BE2C (cell line): ENCODE data around the gene RTN4.

ENCODE experiments used
- DNase-seq: peaks from one replicate; pipeline ENCODE4 v3.0.0-alpha.2; 2020
- H3K27me3 ChIP-seq: fragments of 250-450 bp; sonication (Bioruptor Pico); 2 replicates; pipeline ENCODE4 v1.5.1; 2020; ENCODE audit warnings: mild to moderate bottlenecking
- H3K36me3 ChIP-seq: fragments of 250-450 bp; sonication (Bioruptor Pico); 2 replicates; pipeline ENCODE4 v1.5.1; 2020; ENCODE audit warnings: mild to moderate bottlenecking
- H3K4me1 ChIP-seq: fragments of 250-450 bp; sonication (Bioruptor Pico); 2 replicates; pipeline ENCODE4 v1.5.1; 2020
- H3K4me3 ChIP-seq: 2 replicates; pipeline ENCODE4 v1.5.1; 2011; ENCODE audit warnings: low read depth, low read length
- H3K9me3 ChIP-seq: fragments of 250-450 bp; sonication (Bioruptor Pico); 2 replicates; pipeline ENCODE4 v1.5.1; 2020
- TF ChIP-seq, protein P1 (sequence below): IDR thresholded peaks from 2 replicates; pipeline ENCODE4 v1.5.1; 2012; ENCODE audit warnings: mild to moderate bottlenecking, low read depth, low read length

Gene RTN4

DNA sequence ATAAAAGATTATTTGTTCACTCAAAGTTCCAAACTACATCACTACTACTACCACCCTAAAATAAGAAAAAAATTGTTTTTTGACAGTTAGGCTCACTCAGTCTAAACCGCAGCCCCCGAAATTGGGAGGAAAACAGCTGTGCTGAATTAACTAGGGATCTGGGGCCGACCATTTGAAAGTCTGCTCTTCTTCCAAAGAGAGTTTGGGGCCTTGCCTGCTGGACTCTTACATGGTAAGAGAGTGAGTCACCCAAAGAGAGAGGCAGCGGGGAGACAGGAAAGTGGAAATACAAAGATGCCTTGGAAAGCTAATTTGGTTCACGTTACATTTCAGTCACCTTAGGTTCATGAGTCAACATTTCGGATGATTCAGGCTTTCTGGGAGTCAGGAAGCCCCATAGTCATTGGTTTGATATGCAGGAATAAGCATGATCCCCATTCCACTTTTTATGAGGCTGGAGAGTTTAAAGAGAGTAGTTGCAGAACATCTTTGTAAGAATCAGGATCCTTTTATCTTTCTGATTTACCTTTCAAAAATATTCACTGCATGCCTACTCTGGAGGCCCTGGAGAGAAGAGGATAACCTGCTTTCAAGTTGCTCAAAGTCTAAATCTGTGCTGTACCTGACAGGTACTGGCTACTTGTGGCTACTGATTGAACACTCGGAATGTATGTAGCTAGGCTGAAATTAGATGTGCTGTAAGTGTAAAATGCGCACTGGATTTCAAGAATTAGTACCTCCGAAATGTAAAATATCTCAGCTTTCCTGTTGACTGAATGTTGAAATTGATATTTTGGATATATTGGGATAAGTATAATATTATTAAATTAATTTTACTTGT lies 995 bp upstream of the RTN4 start:
- H3K4me1 ChIP-seq: no peaks in the 10 kb centered on the region
- 0 out of 2 replicates have a peak, but pooled peaks cover 3% of the 10 kb centered on the region for H3K36me3 ChIP-seq
- no peaks in the 10 kb centered on the region for H3K27me3 ChIP-seq
- DNase-seq: peak; percentile 13
- no peaks in the 10 kb centered on the region for H3K9me3 ChIP-seq
- TF ChIP-seq, protein P1, sequence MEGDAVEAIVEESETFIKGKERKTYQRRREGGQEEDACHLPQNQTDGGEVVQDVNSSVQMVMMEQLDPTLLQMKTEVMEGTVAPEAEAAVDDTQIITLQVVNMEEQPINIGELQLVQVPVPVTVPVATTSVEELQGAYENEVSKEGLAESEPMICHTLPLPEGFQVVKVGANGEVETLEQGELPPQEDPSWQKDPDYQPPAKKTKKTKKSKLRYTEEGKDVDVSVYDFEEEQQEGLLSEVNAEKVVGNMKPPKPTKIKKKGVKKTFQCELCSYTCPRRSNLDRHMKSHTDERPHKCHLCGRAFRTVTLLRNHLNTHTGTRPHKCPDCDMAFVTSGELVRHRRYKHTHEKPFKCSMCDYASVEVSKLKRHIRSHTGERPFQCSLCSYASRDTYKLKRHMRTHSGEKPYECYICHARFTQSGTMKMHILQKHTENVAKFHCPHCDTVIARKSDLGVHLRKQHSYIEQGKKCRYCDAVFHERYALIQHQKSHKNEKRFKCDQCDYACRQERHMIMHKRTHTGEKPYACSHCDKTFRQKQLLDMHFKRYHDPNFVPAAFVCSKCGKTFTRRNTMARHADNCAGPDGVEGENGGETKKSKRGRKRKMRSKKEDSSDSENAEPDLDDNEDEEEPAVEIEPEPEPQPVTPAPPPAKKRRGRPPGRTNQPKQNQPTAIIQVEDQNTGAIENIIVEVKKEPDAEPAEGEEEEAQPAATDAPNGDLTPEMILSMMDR: no peak
- H3K4me3 ChIP-seq: peak overlapping the region; percentile 63

DNA sequence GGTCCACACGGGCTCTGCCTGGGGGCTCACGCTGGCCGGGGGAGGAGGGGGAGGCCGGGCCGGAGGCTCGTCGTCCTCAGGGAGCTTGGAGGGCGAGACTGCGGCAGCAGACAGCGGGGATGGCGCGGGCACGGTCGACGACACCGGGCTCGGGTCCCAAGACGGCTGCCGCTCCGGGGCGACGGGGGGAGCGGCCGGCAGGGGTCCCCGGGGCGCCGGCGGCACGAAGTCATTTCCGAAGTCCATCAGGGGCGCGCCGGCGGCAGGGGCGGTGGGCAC lies 491 bp downstream of the RTN4 start:
- no peaks in the 10 kb centered on the region for H3K9me3 ChIP-seq
- no peaks in the 10 kb centered on the region for H3K4me1 ChIP-seq

DNA sequence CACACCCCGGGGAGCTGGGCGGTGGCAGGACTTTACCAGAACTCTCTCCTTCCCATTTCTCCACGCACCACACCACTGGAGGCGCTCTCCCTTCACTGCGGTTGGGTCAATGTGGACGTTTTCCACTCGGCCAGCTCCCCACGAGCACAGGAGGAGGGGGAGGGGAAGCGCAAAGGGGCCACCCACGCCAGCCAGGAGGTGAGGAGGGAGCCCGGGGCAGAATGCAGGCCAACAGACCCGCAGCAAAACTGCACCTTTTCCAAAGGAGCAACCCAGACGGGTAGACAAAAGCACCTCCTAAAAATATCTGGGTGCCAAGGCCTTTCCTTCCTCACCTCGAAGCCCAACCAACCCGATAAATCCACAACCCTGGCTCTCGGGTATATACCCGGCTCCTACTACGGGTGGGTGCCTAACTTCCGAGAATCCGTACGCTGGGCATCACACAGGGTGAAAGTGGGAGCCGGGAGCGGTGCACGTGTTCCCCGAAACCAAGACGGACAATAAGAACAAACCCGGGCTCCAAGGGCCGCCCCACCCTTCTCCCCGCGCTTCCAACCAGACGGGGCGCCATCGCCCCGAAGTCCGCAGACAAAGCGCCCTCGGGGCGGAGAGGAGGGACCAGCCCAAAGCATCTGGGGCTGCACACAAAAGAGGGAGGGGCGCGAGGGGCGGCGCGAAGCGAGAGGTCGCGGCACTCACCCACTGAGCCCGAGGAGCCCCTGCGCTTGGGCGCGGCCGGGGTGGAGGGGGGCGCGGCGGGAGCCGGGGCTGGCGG lies 1.0 kb downstream of the RTN4 start:
- peak overlapping the region; percentile 84 for H3K4me3 ChIP-seq
- H3K36me3 ChIP-seq: 0 out of 2 replicates have a peak, but pooled peaks cover 3% of the 10 kb centered on the region
- no peaks in the 10 kb centered on the region for H3K27me3 ChIP-seq
- TF ChIP-seq, protein P1: peak; percentile 67
- no peaks in the 10 kb centered on the region for H3K4me1 ChIP-seq
- no peaks in the 10 kb centered on the region for H3K9me3 ChIP-seq
- DNase-seq: peak; percentile 70

More for the DNA sequence above, 491 bp downstream of the RTN4 start:
- Histone ChIP-seq H3K4me3 (peak overlapping the region; percentile 84), H3K36me3 (0 out of 2 replicates have a peak, but pooled peaks cover 3% of the 10 kb centered on the region), H3K27me3 (no peaks in the 10 kb centered on the region)
- TF ChIP-seq, protein P1: no peak
- DNase-seq: no peak

DNA sequence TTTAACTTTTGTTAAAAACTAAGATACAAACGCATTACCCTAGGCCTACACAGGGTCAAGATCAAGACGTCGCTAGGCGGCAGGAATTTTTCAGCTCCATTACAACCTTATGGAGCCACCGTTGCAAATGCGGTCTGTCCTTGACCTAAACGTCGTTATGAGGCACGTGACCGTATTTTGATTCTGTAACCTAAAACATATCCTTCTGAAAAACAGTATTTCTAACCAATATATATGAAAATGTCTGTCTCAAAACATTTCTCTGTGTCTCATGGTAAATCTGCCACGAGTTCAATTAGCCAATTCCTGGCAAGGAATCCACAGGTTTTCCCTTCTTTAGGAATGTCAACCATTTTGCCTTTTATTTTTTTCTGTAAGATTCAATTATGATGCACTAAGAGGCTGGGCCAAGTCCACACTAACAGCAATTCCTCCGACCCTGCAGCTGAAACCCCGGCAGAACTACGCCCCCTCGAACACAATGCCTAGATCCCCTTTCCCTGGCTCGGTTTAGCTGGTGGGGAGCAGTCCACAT lies 1.7 kb downstream of the RTN4 start:
- Histone ChIP-seq H3K4me3 (peak overlapping the region; percentile 84), H3K9me3 (no peaks in the 10 kb centered on the region), H3K36me3 (0 out of 2 replicates have a peak, but pooled peaks cover 3% of the 10 kb centered on the region), H3K4me1 (no peaks in the 10 kb centered on the region), H3K27me3 (no peaks in the 10 kb centered on the region)
- peak; percentile 22 for DNase-seq
- TF ChIP-seq, protein P1: no peak

DNA sequence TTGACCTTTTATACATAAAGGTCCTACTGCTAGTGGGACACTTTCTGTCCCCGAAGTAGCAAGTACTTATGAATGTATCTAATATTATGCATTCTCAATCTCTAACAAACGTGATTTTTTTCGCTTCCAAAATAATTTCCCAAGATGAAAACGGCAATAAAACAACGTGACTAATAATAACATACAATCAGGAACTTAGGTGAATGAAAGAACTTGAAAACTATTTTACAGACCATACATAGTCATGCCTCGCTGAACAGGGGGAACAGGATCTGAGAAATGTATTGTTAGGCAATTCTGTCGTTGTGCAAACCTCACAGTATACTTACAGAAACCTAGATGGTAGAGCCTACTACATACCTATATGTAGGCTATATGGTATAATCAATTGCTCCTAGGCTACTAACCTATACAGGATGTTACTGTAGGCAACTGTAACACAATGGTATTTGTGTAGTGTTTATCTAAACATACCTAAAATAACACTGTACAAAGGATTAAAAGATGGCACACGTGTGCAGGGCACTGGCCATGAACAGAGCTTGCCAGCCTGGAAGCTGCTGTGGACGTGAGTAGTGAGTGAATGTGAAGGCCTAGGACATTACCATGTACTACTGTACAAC lies 2.5 kb downstream of the RTN4 start:
- Histone ChIP-seq H3K4me3 (peak overlapping the region; percentile 84), H3K27me3 (no peaks in the 10 kb centered on the region), H3K36me3 (0 out of 2 replicates have a peak, but pooled peaks cover 3% of the 10 kb centered on the region), H3K9me3 (no peaks in the 10 kb centered on the region), H3K4me1 (no peaks in the 10 kb centered on the region)
- TF ChIP-seq, protein P1: no peak
- no peak for DNase-seq
